NOMO-1 treated with DMSO at 0.1 percent for 48 hours (cell line): ENCODE data around the gene NLRP3.
"Not testable (repeated sequence)": the region's sequence is repeated elsewhere in the genome, so short reads cannot be mapped to it uniquely, and the experiment has no call there.

Source experiments
- DNase-seq: peaks from one replicate; lab custom pipeline; 2025; ENCODE audit not compliant: unreplicated experiment; lab: John Stamatoyannopoulos, UW

The NLRP3 gene

GRCh38 chr1:247468481-247469140 is 52.6 kb downstream of the NLRP3 start:
- DNase-seq: no peak

- no peak for DNase-seq
Observed at GRCh38 chr1:247469141-247469535, 53.2 kb downstream of the NLRP3 start.

- DNase-seq: not testable (repeated sequence)
Observed at GRCh38 chr1:247470942-247471429, 55.0 kb downstream of the NLRP3 start.

- no peak for DNase-seq
Observed at GRCh38 chr1:247471445-247472016, 55.6 kb downstream of the NLRP3 start.

- no peak for DNase-seq
Observed at GRCh38 chr1:247472035-247472434, 56.1 kb downstream of the NLRP3 start.

- no peak for DNase-seq
Observed at GRCh38 chr1:247474367-247474766, 58.4 kb downstream of the NLRP3 start.

GRCh38 chr1:247475793-247476192 is 59.8 kb downstream of the NLRP3 start:
- no peak for DNase-seq

GRCh38 chr1:247476328-247477058 is 60.5 kb downstream of the NLRP3 start:
- DNase-seq: peak; percentile 25

- no peak for DNase-seq
Observed at GRCh38 chr1:247482747-247483146, 66.8 kb downstream of the NLRP3 start.

- DNase-seq: peak; percentile 47
Observed at GRCh38 chr1:247487057-247487456, 71.1 kb downstream of the NLRP3 start.

GRCh38 chr1:247491328-247491727 is 75.4 kb downstream of the NLRP3 start:
- DNase-seq: no peak

GRCh38 chr1:247493106-247493505 is 77.1 kb downstream of the NLRP3 start:
- peak; percentile 1 for DNase-seq

- DNase-seq: peak; percentile 85
Observed at GRCh38 chr1:247494767-247495166, 78.8 kb downstream of the NLRP3 start.

GRCh38 chr1:247496581-247497285 is 80.8 kb downstream of the NLRP3 start:
- no peak for DNase-seq
